Neural progenitor cell (in vitro differentiated cells): Measurements from ENCODE around the gene TIAM1. TPM values are rescaled to one million over a fixed set of nuclear protein-coding genes. Genes with fewer than 3 reads are reported as not detected.

Source experiments
- DNase-seq: peaks from one replicate; pipeline ENCODE4 v3.0.0-alpha.2; 2016; ENCODE audit warnings: low spot score
- H2AFZ ChIP-seq: fragments of 200-600 bp; sonication (generic); replicated peaks from 2 replicates; pipeline ENCODE4 v1.6.1; 2016; ENCODE audit warnings: antibody characterized with exemption
- H3F3A ChIP-seq: fragments of 200-600 bp; sonication (generic); 2 replicates; pipeline ENCODE4 v1.6.1; 2016; ENCODE audit warnings: antibody characterized with exemption, low read depth
- H3K27ac ChIP-seq: fragments of 200-600 bp; sonication (generic); 2 replicates; pipeline ENCODE4 v1.5.1; 2016; ENCODE audit warnings: mild to moderate bottlenecking
- H3K27me3 ChIP-seq: fragments of 200-600 bp; sonication (generic); 2 replicates; pipeline ENCODE4 v1.6.1; 2016; ENCODE audit warnings: mild to moderate bottlenecking, moderate library complexity
- H3K36me3 ChIP-seq: fragments of 200-600 bp; sonication (generic); 2 replicates; pipeline ENCODE4 v1.5.1; 2016
- H3K4me1 ChIP-seq: fragments of 200-600 bp; sonication (generic); 2 replicates; pipeline ENCODE4 v1.6.1; 2016; ENCODE audit warnings: mixed run types
- H3K4me2 ChIP-seq: fragments of 200-600 bp; sonication (generic); 2 replicates; pipeline ENCODE4 v1.6.1; 2016
- H3K4me3 ChIP-seq: fragments of 200-600 bp; sonication (generic); 2 replicates; pipeline ENCODE4 v1.5.1; 2016
- H3K79me2 ChIP-seq: fragments of 200-600 bp; sonication (generic); 2 replicates; pipeline ENCODE4 v1.6.1; 2016; ENCODE audit warnings: low read depth
- H3K9ac ChIP-seq: fragments of 200-600 bp; sonication (generic); 2 replicates; pipeline ENCODE4 v1.6.1; 2016
- H3K9me3 ChIP-seq: fragments of 200-600 bp; sonication (generic); 2 replicates; pipeline ENCODE4 v1.5.1; 2016; ENCODE audit warnings: low read depth
- H4K20me1 ChIP-seq: fragments of 200-600 bp; sonication (generic); 2 replicates; pipeline ENCODE4 v1.6.1; 2016; ENCODE audit warnings: low read depth
- H3K27ac Mint-ChIP-seq: 3 replicates; pipeline ENCODE4 v1.8.0; 2021; ENCODE audit warnings: mixed read lengths
- H3K27me3 Mint-ChIP-seq: 2 replicates; pipeline ENCODE4 v1.8.0; 2022; ENCODE audit warnings: low read depth, mild to moderate bottlenecking, inconsistent platforms, moderate library complexity, mixed read lengths; ENCODE audit not compliant: insufficient read depth
- H3K36me3 Mint-ChIP-seq: 3 replicates; pipeline ENCODE4 v1.8.0; 2021; ENCODE audit warnings: mixed read lengths
- H3K4me1 Mint-ChIP-seq: 3 replicates; pipeline ENCODE4 v1.8.0; 2021; ENCODE audit warnings: mixed read lengths
- H3K4me3 Mint-ChIP-seq: 3 replicates; pipeline ENCODE4 v1.8.0; 2021; ENCODE audit warnings: mild to moderate bottlenecking, moderate library complexity, mixed read lengths
- H3K9me3 Mint-ChIP-seq: 3 replicates; pipeline ENCODE4 v1.8.0; 2020; ENCODE audit warnings: mixed read lengths
- EZH2 ChIP-seq: fragments of 200-600 bp; sonication (generic); IDR thresholded peaks from 2 replicates; pipeline ENCODE4 v1.6.1; 2017; ENCODE audit warnings: antibody characterized with exemption, mild to moderate bottlenecking, moderate library complexity
- EZH2phosphoT487 ChIP-seq: fragments of 200-600 bp; sonication (generic); IDR thresholded peaks from 2 replicates; pipeline ENCODE4 v1.6.1; 2017; ENCODE audit warnings: antibody characterized with exemption
- total RNA-seq: library from RNA; depleted of rRNA; stranded (reverse); fragments of >200 nt; gene quantifications from 2 replicates; pipeline ENCODE4 v1.2.3, GENCODE V29; 2015; ENCODE audit warnings: low replicate concordance
- TF ChIP-seq, protein P1 (sequence below): fragments of 200-600 bp; sonication (generic); IDR thresholded peaks from 2 replicates; pipeline ENCODE4 v1.5.1; 2017; ENCODE audit warnings: antibody characterized with exemption, mild to moderate bottlenecking

TIAM1 gene
- total RNA-seq, 1 donor from 2014 or later, result 27.2 TPM

GRCh38 chr21:31281561-31281960 lies 62.5 kb downstream of the TIAM1 start:
- no peaks in the 10 kb centered on the region for H3K79me2 ChIP-seq
- Mint-ChIP-seq H3K27me3 (peaks cover 3% of the 10 kb centered on the region), H3K36me3 (peaks cover 18% of the 10 kb centered on the region), H3K9me3 (no peaks in the 10 kb centered on the region), H3K27ac (no peak overlapping the region), H3K4me3 (no peak overlapping the region), H3K4me1 (peaks cover 14% of the 10 kb centered on the region)
- H3K9me3 ChIP-seq, result no peaks in the 10 kb centered on the region
- no peak overlapping the region for H3K9ac ChIP-seq
- H3K27me3 ChIP-seq, result no peaks in the 10 kb centered on the region
- H3K4me2 ChIP-seq, result no peak overlapping the region
- H2AFZ ChIP-seq, result no peak overlapping the region
- no peak overlapping the region for H3K27ac ChIP-seq
- no peaks in the 10 kb centered on the region for H4K20me1 ChIP-seq
- no peaks in the 10 kb centered on the region for H3K4me1 ChIP-seq
- no peak overlapping the region for H3K4me3 ChIP-seq
- no peaks in the 10 kb centered on the region for H3K36me3 ChIP-seq
- DNase-seq, result no peak
- H3F3A ChIP-seq, result no peaks in the 10 kb centered on the region
- TF ChIP-seq EZH2 (no peak), EZH2phosphoT487 (no peak)
- TF ChIP-seq, protein P1, sequence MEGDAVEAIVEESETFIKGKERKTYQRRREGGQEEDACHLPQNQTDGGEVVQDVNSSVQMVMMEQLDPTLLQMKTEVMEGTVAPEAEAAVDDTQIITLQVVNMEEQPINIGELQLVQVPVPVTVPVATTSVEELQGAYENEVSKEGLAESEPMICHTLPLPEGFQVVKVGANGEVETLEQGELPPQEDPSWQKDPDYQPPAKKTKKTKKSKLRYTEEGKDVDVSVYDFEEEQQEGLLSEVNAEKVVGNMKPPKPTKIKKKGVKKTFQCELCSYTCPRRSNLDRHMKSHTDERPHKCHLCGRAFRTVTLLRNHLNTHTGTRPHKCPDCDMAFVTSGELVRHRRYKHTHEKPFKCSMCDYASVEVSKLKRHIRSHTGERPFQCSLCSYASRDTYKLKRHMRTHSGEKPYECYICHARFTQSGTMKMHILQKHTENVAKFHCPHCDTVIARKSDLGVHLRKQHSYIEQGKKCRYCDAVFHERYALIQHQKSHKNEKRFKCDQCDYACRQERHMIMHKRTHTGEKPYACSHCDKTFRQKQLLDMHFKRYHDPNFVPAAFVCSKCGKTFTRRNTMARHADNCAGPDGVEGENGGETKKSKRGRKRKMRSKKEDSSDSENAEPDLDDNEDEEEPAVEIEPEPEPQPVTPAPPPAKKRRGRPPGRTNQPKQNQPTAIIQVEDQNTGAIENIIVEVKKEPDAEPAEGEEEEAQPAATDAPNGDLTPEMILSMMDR, result no peak

DNA sequence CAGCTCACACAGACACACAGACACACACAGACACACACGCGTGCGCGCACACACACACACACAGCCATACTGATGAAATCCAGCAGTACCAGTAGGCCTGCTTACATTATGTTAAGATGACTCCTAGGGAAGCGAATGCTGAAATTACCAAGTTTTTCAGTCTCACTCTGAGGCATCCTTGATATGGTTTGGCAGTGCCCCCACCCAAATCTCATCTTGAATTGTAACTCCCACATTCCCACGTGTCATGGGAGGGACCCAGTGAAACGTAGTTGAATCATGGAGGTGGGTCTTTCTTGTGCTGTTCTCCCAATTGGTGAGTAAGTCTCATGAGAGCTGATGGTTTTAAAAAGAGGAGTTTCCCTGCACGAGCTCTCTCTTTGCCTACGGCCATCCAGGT lies 64.1 kb downstream of the TIAM1 start:
- Histone ChIP-seq H3F3A (no peaks in the 10 kb centered on the region), H3K4me1 (no peaks in the 10 kb centered on the region), H3K9ac (no peak overlapping the region), H3K4me3 (no peak overlapping the region), H3K27ac (no peak overlapping the region), H3K4me2 (no peak overlapping the region), H3K27me3 (no peaks in the 10 kb centered on the region), H4K20me1 (no peaks in the 10 kb centered on the region), H2AFZ (no peak overlapping the region), H3K79me2 (no peaks in the 10 kb centered on the region), H3K36me3 (no peaks in the 10 kb centered on the region), H3K9me3 (no peaks in the 10 kb centered on the region)
- Mint-ChIP-seq H3K27me3 (peaks cover 3% of the 10 kb centered on the region), H3K9me3 (no peaks in the 10 kb centered on the region), H3K4me1 (peaks cover 11% of the 10 kb centered on the region), H3K27ac (no peak overlapping the region), H3K4me3 (no peak overlapping the region), H3K36me3 (peaks cover 22% of the 10 kb centered on the region)
- TF ChIP-seq, protein P1, result no peak
- TF ChIP-seq EZH2phosphoT487 (no peak), EZH2 (no peak)
- no peak for DNase-seq

DNA sequence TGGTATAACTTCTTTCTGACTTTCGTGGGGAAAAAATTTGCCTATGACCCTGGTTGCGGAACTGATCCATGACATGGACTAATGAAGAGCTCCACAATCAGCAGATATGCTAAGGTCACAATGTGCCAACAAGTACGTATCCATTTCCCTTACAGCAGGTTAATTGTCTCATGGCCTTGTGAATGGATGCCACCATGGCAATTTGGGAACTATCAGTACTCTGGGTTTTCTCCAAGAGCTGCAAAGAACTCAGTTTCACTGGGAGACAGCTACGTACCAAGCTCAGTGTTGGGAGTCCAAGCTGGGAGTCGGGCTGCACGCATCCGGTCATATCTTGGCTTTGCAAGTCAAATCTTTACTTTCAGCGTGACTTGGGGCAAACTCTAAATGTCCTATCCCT lies 64.8 kb downstream of the TIAM1 start:
- no peak overlapping the region for H3K27ac Mint-ChIP-seq
- TF ChIP-seq EZH2phosphoT487, result no peak
- TF ChIP-seq, protein P1, result no peak
- TF ChIP-seq EZH2, result no peak
- DNase-seq, result no peak

More for the DNA sequence above, 64.8 kb downstream of the TIAM1 start:
- Mint-ChIP-seq H3K4me3 (no peak overlapping the region), H3K27me3 (peaks cover 2% of the 10 kb centered on the region), H3K9me3 (no peaks in the 10 kb centered on the region), H3K4me1 (peaks cover 7% of the 10 kb centered on the region), H3K36me3 (peaks cover 25% of the 10 kb centered on the region)
- Histone ChIP-seq H3K9me3 (no peaks in the 10 kb centered on the region), H3K4me1 (no peaks in the 10 kb centered on the region), H3K27me3 (no peaks in the 10 kb centered on the region), H3K79me2 (no peaks in the 10 kb centered on the region), H3K4me2 (no peak overlapping the region), H3K27ac (no peak overlapping the region), H4K20me1 (no peaks in the 10 kb centered on the region), H2AFZ (no peak overlapping the region), H3K9ac (no peak overlapping the region), H3K36me3 (no peaks in the 10 kb centered on the region), H3F3A (no peaks in the 10 kb centered on the region), H3K4me3 (no peak overlapping the region)
